ENCODE data around the gene GALNTL6.
"Not testable (repeated sequence)": the region's sequence is repeated elsewhere in the genome, so short reads cannot be mapped to it uniquely, and the experiment has no call there.

The GALNTL6 gene

GRCh38 chr4:173021746-173022573 lies 1208.8 kb downstream of the GALNTL6 start:
- ATAC-seq (replicated peaks); H3K27ac Mint-ChIP-seq: not testable (repeated sequence)

GRCh38 chr4:173024203-173024602 lies 1211.0 kb downstream of the GALNTL6 start:
- Mint-ChIP-seq H3K9me3 (peaks cover 2 to 3% of the 10 kb centered on the region in 2 donors), H3K27ac (no peak overlapping the region), H3K4me3 (no peak overlapping the region), H3K27me3 (no peaks in the 10 kb centered on the region), H3K36me3 (no peaks in the 10 kb centered on the region), H3K4me1 (peaks cover 0 to 7% of the 10 kb centered on the region in 2 donors)
- DNase-seq, result no peak
- no peak for ATAC-seq (replicated peaks)

More at GRCh38 chr4:173021746-173022573, 1208.8 kb downstream of the GALNTL6 start:
- not testable (repeated sequence) for H3K9me3 Mint-ChIP-seq, H3K36me3 Mint-ChIP-seq, H3K4me3 Mint-ChIP-seq, H3K4me1 Mint-ChIP-seq, DNase-seq, H3K27me3 Mint-ChIP-seq

- Mint-ChIP-seq H3K27me3 (no peaks in the 10 kb centered on the region), H3K9me3 (peaks cover 2 to 3% of the 10 kb centered on the region in 2 donors), H3K27ac (no peak overlapping the region), H3K36me3 (no peaks in the 10 kb centered on the region), H3K4me1 (peaks cover 0 to 7% of the 10 kb centered on the region in 2 donors), H3K4me3 (no peak overlapping the region)
- ATAC-seq (replicated peaks) (peak; percentile 79 to 80), DNase-seq (peak; percentile 10)
Observed at GRCh38 chr4:173025131-173025530, 1211.9 kb downstream of the GALNTL6 start.

DNA sequence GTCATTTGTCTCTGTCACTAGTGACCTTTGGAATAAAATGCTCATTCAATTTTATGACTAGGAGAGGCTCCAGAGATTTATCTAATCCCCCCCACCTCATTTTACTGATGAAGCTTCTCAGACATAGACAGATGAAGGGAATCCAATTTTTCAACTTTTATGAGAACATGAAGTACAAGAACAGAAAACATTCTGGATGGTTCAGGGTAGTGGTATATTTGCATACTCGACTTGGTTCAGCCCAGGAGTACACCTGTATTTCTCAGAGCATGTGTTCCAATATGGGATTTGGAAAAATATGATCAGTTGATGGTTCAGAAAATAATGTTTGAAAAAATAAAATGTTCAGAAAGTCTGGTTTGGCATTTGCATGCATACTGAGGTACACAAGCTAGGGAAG lies 1224.0 kb downstream of the GALNTL6 start:
- Mint-ChIP-seq H3K27me3 (peaks cover 0 to 5% of the 10 kb centered on the region in 2 donors), H3K36me3 (no peaks in the 10 kb centered on the region), H3K4me1 (no peaks in the 10 kb centered on the region), H3K9me3 (peaks cover 0 to 3% of the 10 kb centered on the region in 2 donors), H3K4me3 (no peak overlapping the region), H3K27ac (no peak overlapping the region)
- no peak for ATAC-seq (replicated peaks)
- DNase-seq, result no peak

DNA sequence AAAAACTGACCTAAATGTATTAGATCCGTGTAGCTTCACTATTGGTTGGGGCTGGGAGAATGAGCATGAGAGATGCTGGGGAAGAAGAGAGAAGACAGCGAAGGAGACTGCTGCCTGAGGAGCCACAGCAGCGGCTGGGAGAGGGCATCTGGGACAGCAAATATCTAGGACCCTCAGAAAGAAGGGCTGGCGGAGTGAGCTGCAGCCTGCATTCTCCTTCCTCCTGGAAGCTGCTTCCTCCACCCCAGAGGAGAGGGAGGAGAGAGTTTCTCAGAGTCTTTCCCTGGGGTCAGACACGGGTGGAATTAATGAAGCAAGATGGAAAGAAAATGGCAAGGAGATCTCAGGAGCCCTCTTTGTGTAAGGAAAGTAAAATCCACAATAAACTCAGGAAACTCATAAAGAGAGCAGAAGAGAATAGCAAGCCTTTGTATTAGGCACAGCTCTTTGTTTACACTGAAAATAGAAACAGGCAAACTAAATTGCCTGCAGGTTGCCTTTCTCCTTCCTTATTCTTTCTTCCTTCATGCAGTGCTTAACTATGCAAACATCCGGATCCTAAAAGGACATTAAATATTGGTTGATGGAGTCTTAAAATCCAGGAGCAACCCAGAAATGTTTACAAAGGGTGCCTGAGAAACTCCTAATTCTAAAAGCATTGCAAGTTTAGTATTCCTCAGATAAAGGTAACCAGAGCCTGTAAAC lies 1225.1 kb downstream of the GALNTL6 start:
- H3K4me3 Mint-ChIP-seq, result no peak overlapping the region
- H3K36me3 Mint-ChIP-seq, result no peaks in the 10 kb centered on the region
- H3K4me1 Mint-ChIP-seq, result no peaks in the 10 kb centered on the region
- DNase-seq, result no peak
- ATAC-seq (replicated peaks), result no peak
- peaks cover 0 to 5% of the 10 kb centered on the region in 2 donors for H3K27me3 Mint-ChIP-seq
- no peak overlapping the region for H3K27ac Mint-ChIP-seq
- peaks cover 0 to 7% of the 10 kb centered on the region in 2 donors for H3K9me3 Mint-ChIP-seq

- peaks cover 0 to 5% of the 10 kb centered on the region in 2 donors for H3K27me3 Mint-ChIP-seq
- no peaks in the 10 kb centered on the region for H3K4me1 Mint-ChIP-seq
- H3K9me3 Mint-ChIP-seq, result peaks cover 0 to 7% of the 10 kb centered on the region in 2 donors
- no peak overlapping the region for H3K4me3 Mint-ChIP-seq
- H3K36me3 Mint-ChIP-seq, result no peaks in the 10 kb centered on the region
- DNase-seq (no peak), ATAC-seq (replicated peaks) (no peak)
- H3K27ac Mint-ChIP-seq, result no peak overlapping the region
Observed at GRCh38 chr4:173039617-173040577, 1226.7 kb downstream of the GALNTL6 start.

GRCh38 chr4:173041482-173041881 lies 1228.3 kb downstream of the GALNTL6 start:
- no peak overlapping the region for H3K27ac Mint-ChIP-seq
- ATAC-seq (replicated peaks), result no peak

GRCh38 chr4:173042139-173042538 lies 1228.9 kb downstream of the GALNTL6 start:
- not testable (repeated sequence) for H3K27me3 Mint-ChIP-seq; H3K4me1 Mint-ChIP-seq; DNase-seq; H3K36me3 Mint-ChIP-seq; H3K27ac Mint-ChIP-seq; ATAC-seq (replicated peaks); H3K9me3 Mint-ChIP-seq; H3K4me3 Mint-ChIP-seq

More at GRCh38 chr4:173041482-173041881, 1228.3 kb downstream of the GALNTL6 start:
- no peak overlapping the region for H3K4me3 Mint-ChIP-seq
- H3K4me1 Mint-ChIP-seq, result no peaks in the 10 kb centered on the region
- no peaks in the 10 kb centered on the region for H3K36me3 Mint-ChIP-seq
- H3K9me3 Mint-ChIP-seq, result peaks cover 0 to 7% of the 10 kb centered on the region in 2 donors
- peaks cover 0 to 5% of the 10 kb centered on the region in 2 donors for H3K27me3 Mint-ChIP-seq
- DNase-seq, result no peak

GRCh38 chr4:173044340-173044739 lies 1231.1 kb downstream of the GALNTL6 start:
- DNase-seq (no peak), ATAC-seq (replicated peaks) (no peak)
- no peak overlapping the region for H3K27ac Mint-ChIP-seq
- H3K36me3 Mint-ChIP-seq, result no peaks in the 10 kb centered on the region
- peaks cover 0 to 5% of the 10 kb centered on the region in 2 donors for H3K27me3 Mint-ChIP-seq
- H3K4me1 Mint-ChIP-seq, result no peaks in the 10 kb centered on the region
- no peak overlapping the region for H3K4me3 Mint-ChIP-seq
- H3K9me3 Mint-ChIP-seq, result peaks cover 0 to 7% of the 10 kb centered on the region in 2 donors

GRCh38 chr4:173045571-173045970 lies 1232.4 kb downstream of the GALNTL6 start:
- DNase-seq (no peak), ATAC-seq (replicated peaks) (no peak)
- H3K36me3 Mint-ChIP-seq, result no peaks in the 10 kb centered on the region
- peaks cover 0 to 7% of the 10 kb centered on the region in 2 donors for H3K9me3 Mint-ChIP-seq
- peaks cover 0 to 5% of the 10 kb centered on the region in 2 donors for H3K27me3 Mint-ChIP-seq
- H3K4me3 Mint-ChIP-seq, result no peak overlapping the region
- H3K27ac Mint-ChIP-seq, result no peak overlapping the region
- no peaks in the 10 kb centered on the region for H3K4me1 Mint-ChIP-seq

DNA sequence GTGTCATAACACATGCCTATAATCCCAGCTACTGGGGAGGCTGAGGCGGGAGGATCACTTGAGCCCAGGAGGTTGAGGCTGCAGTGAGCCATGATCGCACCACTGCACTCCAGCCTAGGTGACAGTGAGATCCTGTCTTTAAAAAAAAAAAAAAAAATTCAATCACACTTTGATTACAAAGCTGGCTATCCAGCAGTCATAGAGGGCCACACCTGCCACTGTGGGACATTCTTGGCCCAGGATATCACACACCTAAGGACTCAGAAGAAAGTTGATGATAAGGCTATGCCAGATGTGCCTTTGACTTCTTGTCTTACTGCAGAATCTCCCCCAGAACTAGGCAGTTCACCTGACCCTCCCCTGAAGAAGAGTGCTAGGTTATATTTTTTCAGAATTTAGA lies 1232.9 kb downstream of the GALNTL6 start:
- ATAC-seq (replicated peaks) (no peak), DNase-seq (no peak)
- no peaks in the 10 kb centered on the region for H3K4me1 Mint-ChIP-seq
- H3K27me3 Mint-ChIP-seq, result peaks cover 0 to 5% of the 10 kb centered on the region in 2 donors
- H3K9me3 Mint-ChIP-seq, result peaks cover 0 to 7% of the 10 kb centered on the region in 2 donors
- no peak overlapping the region for H3K27ac Mint-ChIP-seq
- H3K4me3 Mint-ChIP-seq, result no peak overlapping the region
- H3K36me3 Mint-ChIP-seq, result no peaks in the 10 kb centered on the region

- Mint-ChIP-seq H3K36me3 (no peaks in the 10 kb centered on the region), H3K9me3 (peaks cover 0 to 7% of the 10 kb centered on the region in 2 donors), H3K4me3 (no peak overlapping the region), H3K27ac (no peak overlapping the region), H3K27me3 (peaks cover 0 to 4% of the 10 kb centered on the region in 2 donors), H3K4me1 (no peaks in the 10 kb centered on the region)
- no peak for DNase-seq
- no peak for ATAC-seq (replicated peaks)
Observed at GRCh38 chr4:173046818-173047217, 1233.6 kb downstream of the GALNTL6 start.

DNA sequence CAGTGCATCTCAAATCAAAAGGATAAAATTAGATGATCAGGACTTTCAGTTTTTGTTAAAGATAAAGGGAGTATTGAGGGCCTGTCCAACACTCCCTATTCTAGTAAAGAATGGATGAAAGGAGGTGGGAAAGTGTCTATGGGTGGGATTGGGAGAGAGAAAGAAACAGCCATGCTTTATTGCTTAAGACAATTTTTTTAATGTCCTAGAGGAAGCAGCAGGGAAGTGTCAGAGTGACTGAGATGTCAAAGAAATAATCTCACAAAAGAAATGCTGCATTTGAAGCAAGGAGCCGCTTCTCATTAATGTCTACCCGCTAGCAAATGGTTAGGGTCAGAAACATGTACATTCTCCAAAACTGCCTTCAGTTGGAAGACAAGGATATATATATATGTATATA lies 1238.0 kb downstream of the GALNTL6 start:
- no peaks in the 10 kb centered on the region for H3K27me3 Mint-ChIP-seq
- no peaks in the 10 kb centered on the region for H3K4me1 Mint-ChIP-seq
- no peak overlapping the region for H3K27ac Mint-ChIP-seq
- H3K9me3 Mint-ChIP-seq, result no peaks in the 10 kb centered on the region
- DNase-seq (no peak), ATAC-seq (replicated peaks) (no peak)
- H3K4me3 Mint-ChIP-seq, result no peak overlapping the region
- H3K36me3 Mint-ChIP-seq, result no peaks in the 10 kb centered on the region

GRCh38 chr4:173051716-173052115 lies 1238.5 kb downstream of the GALNTL6 start:
- Mint-ChIP-seq H3K4me3 (no peak overlapping the region), H3K9me3 (no peaks in the 10 kb centered on the region)
- ATAC-seq (replicated peaks), result no peak

More at GRCh38 chr4:173051716-173052115, 1238.5 kb downstream of the GALNTL6 start:
- no peaks in the 10 kb centered on the region for H3K36me3 Mint-ChIP-seq
- no peaks in the 10 kb centered on the region for H3K27me3 Mint-ChIP-seq
- no peak for DNase-seq
- no peaks in the 10 kb centered on the region for H3K4me1 Mint-ChIP-seq
- no peak overlapping the region for H3K27ac Mint-ChIP-seq
